ENCODE data around the gene POU2F2.

DNA sequence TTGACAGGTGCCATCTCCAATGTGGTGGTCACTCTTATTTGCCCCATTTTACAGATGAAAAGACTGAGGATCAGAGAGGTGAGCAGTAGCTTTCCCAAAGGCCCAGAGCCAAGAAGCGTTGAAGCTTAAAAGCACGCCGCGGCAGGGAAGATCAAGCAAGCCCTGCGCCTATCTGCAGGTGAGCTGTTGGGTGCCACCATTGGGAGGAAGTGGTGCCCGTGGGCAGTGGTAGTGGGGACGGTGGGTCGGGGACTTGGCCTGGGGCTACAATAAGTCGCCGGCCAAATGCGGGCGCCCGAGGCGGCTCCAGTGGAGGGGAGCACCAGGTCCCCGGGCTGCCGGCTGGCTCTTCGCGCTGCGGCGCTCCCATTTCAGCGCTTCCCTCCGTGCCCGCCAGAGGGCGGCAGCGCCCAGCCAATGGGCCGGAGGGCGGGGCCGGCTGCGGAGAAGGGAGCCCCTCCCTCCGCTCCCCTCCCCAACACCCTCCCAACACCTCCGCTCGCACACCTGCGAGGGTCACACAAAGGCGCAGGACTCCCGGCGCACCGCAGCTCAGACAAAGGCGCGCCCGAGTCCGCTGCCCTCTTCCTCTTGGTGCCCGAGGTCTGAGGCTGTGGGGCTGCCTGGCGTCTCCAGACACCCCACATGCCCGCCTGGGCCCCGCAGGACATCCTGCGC, 744 bp upstream of the POU2F2 start:
- TF ChIP-seq POLR2AphosphoS5 (IDR thresholded peaks at IDR 0.05), result no peak
- TF ChIP-seq, protein P1, sequence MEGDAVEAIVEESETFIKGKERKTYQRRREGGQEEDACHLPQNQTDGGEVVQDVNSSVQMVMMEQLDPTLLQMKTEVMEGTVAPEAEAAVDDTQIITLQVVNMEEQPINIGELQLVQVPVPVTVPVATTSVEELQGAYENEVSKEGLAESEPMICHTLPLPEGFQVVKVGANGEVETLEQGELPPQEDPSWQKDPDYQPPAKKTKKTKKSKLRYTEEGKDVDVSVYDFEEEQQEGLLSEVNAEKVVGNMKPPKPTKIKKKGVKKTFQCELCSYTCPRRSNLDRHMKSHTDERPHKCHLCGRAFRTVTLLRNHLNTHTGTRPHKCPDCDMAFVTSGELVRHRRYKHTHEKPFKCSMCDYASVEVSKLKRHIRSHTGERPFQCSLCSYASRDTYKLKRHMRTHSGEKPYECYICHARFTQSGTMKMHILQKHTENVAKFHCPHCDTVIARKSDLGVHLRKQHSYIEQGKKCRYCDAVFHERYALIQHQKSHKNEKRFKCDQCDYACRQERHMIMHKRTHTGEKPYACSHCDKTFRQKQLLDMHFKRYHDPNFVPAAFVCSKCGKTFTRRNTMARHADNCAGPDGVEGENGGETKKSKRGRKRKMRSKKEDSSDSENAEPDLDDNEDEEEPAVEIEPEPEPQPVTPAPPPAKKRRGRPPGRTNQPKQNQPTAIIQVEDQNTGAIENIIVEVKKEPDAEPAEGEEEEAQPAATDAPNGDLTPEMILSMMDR (IDR thresholded peaks at IDR 0.05), result peak in 3 of 4 experiments; percentile 87 to 100 (median 94)
